Lung (tissue), 12 donors: ENCODE measurements around the gene LRRC47. TPM values are rescaled to one million over a fixed set of nuclear protein-coding genes. Genes with fewer than 3 reads are reported as not detected.

Source experiments
- ATAC-seq: fragments of 200-7000 bp; cut with Tn5 transposase; one replicate; pipeline ENCODE4 v1.9.1; 2020; ENCODE audit warnings: moderate number of reproducible peaks; ENCODE audit not compliant: insufficient read depth, low FRiP score
- DNase-seq, 3 donors: peaks; one replicate each; pipeline ENCODE4 v3.0.0-alpha.2; 2013 to 2017
- H3K27ac ChIP-seq, 2 donors: one replicate each; pipeline ENCODE4 v1.5.1; 2013; ENCODE audit warnings: mild to moderate bottlenecking in 2 of 2, moderate library complexity in 2 of 2, control low read depth in 1 of 2, inconsistent platforms in 1 of 2, low read depth in 1 of 2, low read length in 1 of 2
- H3K27me3 ChIP-seq, 3 donors: one replicate each; pipeline ENCODE4 v1.5.1; 2013; ENCODE audit warnings: low read length in 2 of 3; ENCODE audit not compliant: control insufficient read depth in 3 of 3, insufficient read depth in 3 of 3
- H3K36me3 ChIP-seq, 4 donors: one replicate each; pipeline ENCODE4 v1.5.1; 2013; ENCODE audit warnings: low read length in 4 of 4, mild to moderate bottlenecking in 1 of 4, moderate library complexity in 1 of 4; ENCODE audit not compliant: control insufficient read depth in 4 of 4, insufficient read depth in 4 of 4
- H3K4me1 ChIP-seq, 5 donors: one replicate each; pipeline ENCODE4 v1.5.1; 2013; ENCODE audit warnings: low read length in 5 of 5, mild to moderate bottlenecking in 2 of 5, moderate library complexity in 1 of 5; ENCODE audit not compliant: control insufficient read depth in 5 of 5, insufficient read depth in 5 of 5
- H3K4me3 ChIP-seq: one replicate; pipeline ENCODE4 v1.5.1; 2013; ENCODE audit warnings: mild to moderate bottlenecking, control low read depth, moderate library complexity
- H3K9ac ChIP-seq, 2 donors: one replicate each; pipeline ENCODE4 v1.5.1; 2013; ENCODE audit warnings: low read length in 2 of 2, control low read depth in 1 of 2; ENCODE audit not compliant: insufficient read depth in 1 of 2
- H3K9me3 ChIP-seq, 4 donors: one replicate each; pipeline ENCODE4 v1.5.1; 2013; ENCODE audit warnings: low read length in 3 of 4, mild to moderate bottlenecking in 1 of 4, moderate library complexity in 1 of 4; ENCODE audit not compliant: control insufficient read depth in 4 of 4, insufficient read depth in 3 of 4
- WGBS, 2 donors: extraction: QIAGEN DNeasy Blood & Tissue Kit; methylation state at CpG; one replicate each; pipeline ENCODE4 v1.1.7; 2013; 5-methylcytosine and 5-hydroxymethylcytosine counted together
- polyA plus RNA-seq, 2 donors: library from polyadenylated mRNA; stranded (reverse); fragments of 200-250 nt; gene quantifications; one replicate each; pipeline ENCODE4 v1.2.1, GENCODE V29; 2013
- total RNA-seq, 2 donors: library from RNA; depleted of rRNA in 1 of 2; stranded (reverse); fragments of >200 nt in 1 of 2; gene quantifications; one replicate each; pipeline ENCODE4 v1.2.1, GENCODE V29; 2014 to 2021
- TF ChIP-seq, protein P1 (sequence below): IDR thresholded peaks from 2 replicates; pipeline ENCODE4 v1.5.1; 2012; ENCODE audit warnings: mild to moderate bottlenecking; ENCODE audit errors: control extremely low read depth, extremely low read depth
- donor health status: control.
- donor health status: control.
- donor health status: Bipolar disorder and iron deficiency.
- donor health status: healthy.
- donor health status: DM: yes; HTN: yes; CAD: no.

LRRC47 gene
- total and polyA plus RNA-seq, 4 donors, result 14.4 to 33.9 (median 20.5) TPM

DNA sequence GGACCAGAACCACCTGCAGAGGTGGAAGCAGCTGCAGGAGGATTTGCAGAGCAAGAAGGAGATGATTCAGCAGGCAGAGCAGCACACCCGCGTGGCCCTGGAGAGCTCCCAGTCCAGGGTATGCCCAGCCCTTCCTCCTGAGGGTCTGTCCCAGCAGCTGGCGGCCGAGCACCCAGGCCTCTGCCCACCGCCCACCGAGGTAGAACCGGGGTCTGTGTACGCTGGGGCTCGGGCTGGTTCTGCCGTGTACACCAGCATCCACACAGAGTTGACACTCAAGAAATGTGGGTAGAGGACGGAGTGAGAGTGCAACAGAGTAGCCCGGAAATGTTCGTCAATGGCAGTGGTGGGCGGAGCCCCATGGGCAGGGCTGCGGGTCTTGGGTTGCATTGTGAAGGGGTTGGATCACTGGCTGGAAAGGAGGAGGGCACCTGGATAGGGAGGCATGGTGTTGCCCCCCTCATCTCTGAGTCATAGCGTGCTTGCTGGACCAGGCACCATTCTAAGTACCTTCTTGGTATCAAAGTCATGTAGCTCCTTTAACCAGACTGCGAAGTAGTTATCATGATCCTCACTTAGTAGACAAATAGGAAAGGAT, 28.9 kb downstream of the LRRC47 start:
- Histone ChIP-seq H3K27ac (no peak overlapping the region), H3K27me3 (no peaks in the 10 kb centered on the region), H3K36me3 (no peaks in the 10 kb centered on the region), H3K4me1 (peaks cover 0 to 14% (median 3%) of the 10 kb centered on the region in 5 donors), H3K4me3 (no peak overlapping the region), H3K9me3 (no peaks in the 10 kb centered on the region), H3K9ac (no peak overlapping the region)
- DNase-seq, result no peak
- TF ChIP-seq, protein P1, sequence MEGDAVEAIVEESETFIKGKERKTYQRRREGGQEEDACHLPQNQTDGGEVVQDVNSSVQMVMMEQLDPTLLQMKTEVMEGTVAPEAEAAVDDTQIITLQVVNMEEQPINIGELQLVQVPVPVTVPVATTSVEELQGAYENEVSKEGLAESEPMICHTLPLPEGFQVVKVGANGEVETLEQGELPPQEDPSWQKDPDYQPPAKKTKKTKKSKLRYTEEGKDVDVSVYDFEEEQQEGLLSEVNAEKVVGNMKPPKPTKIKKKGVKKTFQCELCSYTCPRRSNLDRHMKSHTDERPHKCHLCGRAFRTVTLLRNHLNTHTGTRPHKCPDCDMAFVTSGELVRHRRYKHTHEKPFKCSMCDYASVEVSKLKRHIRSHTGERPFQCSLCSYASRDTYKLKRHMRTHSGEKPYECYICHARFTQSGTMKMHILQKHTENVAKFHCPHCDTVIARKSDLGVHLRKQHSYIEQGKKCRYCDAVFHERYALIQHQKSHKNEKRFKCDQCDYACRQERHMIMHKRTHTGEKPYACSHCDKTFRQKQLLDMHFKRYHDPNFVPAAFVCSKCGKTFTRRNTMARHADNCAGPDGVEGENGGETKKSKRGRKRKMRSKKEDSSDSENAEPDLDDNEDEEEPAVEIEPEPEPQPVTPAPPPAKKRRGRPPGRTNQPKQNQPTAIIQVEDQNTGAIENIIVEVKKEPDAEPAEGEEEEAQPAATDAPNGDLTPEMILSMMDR, result no peak
- no peak for ATAC-seq
- WGBS, 2 donors, result 89 to 92% methylated on average over 17 of the region's 17 CpGs

DNA sequence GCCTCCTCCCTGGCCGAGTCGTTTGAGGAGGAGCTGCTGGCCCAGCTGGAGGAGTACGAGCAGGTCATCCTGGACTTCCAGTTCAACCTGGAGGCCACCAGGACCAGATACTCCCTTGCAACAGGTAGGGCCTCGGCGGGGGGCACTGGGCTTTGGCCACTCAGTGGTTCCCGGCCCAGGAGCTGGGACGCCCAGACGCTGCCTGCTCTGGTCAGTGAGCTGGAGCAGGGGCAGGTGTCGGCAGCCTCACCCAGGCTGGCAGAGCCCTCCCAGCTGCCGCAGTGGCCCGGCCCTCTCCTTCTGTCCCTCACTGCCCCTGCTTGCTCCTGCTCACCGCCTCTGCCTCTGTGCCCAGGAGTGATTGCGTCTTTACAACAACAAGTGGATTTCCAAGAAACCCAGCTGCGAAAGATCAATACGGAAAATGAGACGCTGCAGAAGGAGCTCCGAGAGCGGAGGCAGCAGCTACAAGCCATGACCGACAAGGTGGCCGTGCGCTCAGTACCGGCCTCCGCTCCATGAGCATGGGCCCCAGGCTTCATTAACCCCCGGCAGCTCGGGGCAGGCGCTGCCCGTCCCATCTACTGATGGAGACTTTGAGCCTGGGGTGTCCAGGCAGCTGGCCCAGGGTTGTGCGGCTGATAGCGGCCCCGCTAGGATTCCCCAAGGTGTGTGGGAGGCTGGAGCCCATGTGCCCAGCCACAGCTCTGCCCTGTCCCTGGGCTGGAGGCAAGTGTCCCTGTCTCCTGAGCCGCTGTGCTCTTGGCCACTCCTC, 32.8 kb downstream of the LRRC47 start:
- ATAC-seq, result no peak
- 82% methylated on average over 31 of the region's 31 CpGs for WGBS, 2 donors
- DNase-seq, result no peak

DNA sequence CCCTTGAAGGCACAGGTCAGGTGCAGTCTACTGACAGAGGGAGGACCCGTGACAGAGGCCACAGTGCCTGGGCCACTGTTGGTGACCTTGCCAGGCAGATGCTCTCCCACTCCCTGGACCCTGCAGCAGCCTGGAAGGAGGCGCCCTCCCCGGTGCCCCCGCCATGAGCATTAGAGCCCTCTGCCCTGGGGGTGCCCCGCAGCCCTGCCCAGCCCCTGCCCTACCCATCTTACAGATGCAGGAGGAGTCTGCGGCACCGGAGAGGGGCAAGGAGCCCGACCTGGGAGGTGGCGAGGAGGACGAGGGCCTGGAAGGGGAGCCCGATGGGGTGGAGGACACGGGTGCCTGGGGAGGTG, 33.4 kb downstream of the LRRC47 start:
- WGBS, 2 donors, result 83 to 90% methylated on average over 12 of the region's 12 CpGs
- TF ChIP-seq, protein P1, result no peak
- H3K27ac ChIP-seq, result no peak overlapping the region
- no peaks in the 10 kb centered on the region for H3K27me3 ChIP-seq
- no peaks in the 10 kb centered on the region for H3K4me1 ChIP-seq
- no peaks in the 10 kb centered on the region for H3K36me3 ChIP-seq
- no peak overlapping the region for H3K4me3 ChIP-seq
- no peak for ATAC-seq
- no peak for DNase-seq
- no peaks in the 10 kb centered on the region for H3K9me3 ChIP-seq
- no peak overlapping the region for H3K9ac ChIP-seq

More for the DNA sequence above, 32.8 kb downstream of the LRRC47 start:
- Histone ChIP-seq H3K9ac (no peak overlapping the region), H3K27me3 (no peaks in the 10 kb centered on the region), H3K4me3 (no peak overlapping the region), H3K9me3 (no peaks in the 10 kb centered on the region), H3K36me3 (no peaks in the 10 kb centered on the region), H3K4me1 (no peaks in the 10 kb centered on the region), H3K27ac (no peak overlapping the region)
- TF ChIP-seq, protein P1, result no peak
